ENCODE results near the gene MAP2K5.

MAP2K5 gene

DNA sequence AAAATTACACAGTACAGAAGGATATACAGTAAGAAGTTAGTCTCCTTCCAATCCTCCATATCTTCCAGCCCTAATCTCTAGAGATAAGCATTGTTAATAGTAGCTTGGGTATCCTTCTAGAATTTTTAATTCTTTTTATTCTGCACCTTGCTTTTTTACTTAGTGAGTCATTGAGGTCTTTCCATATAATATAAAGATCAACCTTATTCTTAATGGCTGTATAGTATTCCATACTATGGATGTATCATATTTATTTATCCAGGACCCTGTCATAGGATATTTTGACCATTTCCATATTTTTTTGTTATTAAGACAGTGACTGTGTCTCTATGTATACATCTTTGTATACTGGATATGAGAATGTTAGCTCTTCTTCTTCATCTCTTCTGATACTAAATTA, 246.5 kb downstream of the MAP2K5 start:
- no peak for DNase-seq

DNA sequence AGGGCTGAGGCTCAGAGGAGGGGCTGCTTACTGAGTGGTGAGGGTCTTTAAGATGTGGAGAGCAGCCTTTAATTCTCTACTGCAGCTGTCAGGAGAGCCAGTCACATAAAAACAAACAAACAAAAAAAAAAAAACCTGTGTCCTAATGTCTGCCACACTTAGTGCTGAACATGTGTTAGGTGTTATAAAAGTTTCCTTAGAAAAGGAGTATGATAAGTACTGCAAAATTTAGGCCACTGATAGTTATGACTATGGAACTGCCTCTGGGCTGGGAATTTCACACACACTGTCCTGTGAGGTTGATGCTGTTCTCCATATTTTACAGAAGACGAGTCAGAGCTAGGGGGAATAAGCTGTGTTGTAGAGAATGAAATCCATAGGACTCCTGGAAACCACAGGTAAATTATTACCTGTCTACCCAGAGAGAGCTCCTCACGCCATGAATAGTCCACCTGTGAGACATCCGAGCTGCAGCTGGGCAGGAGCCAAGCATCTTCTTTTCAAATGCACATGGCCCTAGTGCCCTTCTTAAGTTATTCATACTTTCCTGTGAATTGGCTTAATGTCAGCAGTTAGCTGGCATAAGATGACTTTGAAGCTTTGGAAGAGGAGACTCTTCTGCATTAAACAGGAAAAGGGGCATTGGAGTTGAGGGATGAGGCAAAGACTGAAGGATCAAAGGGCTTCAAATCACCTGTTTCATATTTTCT, 248.3 kb downstream of the MAP2K5 start:
- DNase-seq = no peak

DNA sequence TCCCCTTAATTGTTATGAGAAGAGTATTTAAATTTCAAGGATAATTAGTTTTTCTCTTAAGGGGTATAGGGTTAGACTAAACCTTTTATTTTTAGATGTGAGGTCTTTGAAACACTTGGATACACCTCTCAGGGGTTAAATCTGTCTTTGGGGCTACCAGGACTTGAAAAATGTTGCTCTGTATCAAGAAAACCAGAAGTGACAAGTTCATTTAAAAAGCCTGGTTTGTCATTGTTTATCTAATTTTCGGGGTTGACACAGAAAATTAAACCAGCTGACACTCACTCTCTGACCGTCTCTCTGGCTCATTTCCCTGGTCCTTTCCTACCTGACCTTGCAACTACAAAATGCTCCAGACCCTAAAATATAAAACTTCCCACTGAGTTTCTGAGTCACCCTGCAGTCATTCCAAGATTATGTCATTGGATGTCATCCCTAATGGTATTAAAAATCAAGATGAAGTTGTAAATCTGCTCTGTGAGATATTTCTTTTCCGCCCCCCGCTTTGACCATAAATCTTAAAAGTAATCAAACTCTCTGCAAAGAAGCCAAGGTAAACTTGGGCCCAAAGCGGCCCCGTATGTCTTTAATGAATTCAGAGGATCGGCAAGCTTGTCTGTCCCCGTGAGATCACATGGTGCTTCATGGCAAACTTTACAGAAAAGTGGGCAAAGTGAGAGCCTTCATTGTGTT, 249.9 kb downstream of the MAP2K5 start:
- no peak for DNase-seq

DNA sequence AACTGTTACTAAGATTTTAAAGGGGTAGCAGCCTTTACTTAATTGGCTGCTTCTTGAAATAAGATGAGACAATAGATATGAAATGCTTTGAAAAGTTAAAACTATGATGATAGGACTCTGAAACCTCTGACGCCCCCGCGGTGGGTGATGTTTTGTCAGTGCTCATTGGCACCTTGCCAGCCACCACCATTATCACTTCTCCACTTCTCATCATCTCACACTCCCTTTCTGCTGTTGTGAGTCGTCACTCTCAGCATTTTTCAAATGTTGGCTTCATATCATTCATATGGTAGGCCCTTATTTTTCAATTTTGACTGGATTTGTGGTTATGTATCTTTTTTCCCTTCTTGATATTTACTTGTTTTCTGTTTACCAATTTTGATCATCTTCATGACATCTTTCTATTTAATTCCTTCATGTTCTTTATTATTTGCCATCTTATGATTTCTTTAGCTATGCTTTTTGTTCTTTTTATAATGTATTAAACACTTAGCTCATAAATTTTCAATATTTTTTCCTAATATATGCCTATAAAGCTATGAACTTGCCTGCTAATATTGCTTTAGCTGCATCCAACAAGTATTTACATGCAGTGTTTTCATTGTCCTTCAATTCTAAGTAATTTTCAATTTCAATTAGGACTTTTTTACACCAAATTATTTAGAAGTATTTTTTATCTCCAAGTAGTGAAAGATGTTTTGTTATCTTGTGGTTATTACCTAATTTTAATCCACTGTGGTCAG, 252.5 kb downstream of the MAP2K5 start:
- DNase-seq = no peak

GRCh38 chr15:67796196-67797127, 254.0 kb downstream of the MAP2K5 start:
- no peak for DNase-seq

- DNase-seq = no peak
Observed at GRCh38 chr15:67799801-67800205, 257.3 kb downstream of the MAP2K5 start.

DNA sequence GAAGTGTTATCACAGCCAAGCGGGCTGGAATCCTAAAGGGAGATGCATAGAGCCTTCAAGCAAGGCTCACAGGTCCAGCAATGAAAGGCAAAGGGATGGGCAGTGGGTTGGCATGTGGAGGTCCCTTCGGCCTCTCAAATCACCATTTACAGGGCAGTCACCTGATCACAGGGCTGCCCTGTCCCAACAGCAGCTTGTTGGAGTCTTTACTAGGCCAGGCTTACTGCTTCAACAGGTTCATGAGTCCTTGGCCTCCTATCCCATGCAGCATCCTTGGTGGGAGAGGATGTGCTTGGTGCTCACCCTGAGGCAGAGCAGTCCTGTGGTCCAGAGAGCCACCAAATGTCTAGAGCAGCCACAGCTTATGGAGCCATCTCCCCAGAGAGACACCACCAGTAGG, 258.6 kb downstream of the MAP2K5 start:
- DNase-seq = no peak

GRCh38 chr15:67801926-67802914, 259.7 kb downstream of the MAP2K5 start:
- DNase-seq = no peak

DNA sequence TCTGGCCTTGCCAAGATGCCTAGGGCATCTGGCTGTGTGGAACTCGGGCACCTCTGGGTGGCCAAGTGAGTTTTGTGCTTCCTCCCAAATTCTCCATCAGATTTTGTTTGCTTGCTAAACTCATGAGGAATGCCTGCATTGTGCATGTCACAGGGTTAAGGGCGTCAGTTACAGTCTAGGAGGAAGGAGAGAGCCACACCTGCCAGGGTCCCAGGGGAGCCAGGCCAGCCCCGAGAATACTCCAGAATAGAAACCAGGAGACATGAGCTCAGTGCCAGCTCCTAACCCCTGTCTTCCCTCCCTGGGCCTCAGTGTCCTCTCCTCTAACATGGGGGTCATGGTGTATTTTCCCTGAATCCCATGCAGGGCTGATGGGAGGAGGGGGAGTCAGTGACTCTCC, 260.8 kb downstream of the MAP2K5 start:
- DNase-seq = no peak

DNA sequence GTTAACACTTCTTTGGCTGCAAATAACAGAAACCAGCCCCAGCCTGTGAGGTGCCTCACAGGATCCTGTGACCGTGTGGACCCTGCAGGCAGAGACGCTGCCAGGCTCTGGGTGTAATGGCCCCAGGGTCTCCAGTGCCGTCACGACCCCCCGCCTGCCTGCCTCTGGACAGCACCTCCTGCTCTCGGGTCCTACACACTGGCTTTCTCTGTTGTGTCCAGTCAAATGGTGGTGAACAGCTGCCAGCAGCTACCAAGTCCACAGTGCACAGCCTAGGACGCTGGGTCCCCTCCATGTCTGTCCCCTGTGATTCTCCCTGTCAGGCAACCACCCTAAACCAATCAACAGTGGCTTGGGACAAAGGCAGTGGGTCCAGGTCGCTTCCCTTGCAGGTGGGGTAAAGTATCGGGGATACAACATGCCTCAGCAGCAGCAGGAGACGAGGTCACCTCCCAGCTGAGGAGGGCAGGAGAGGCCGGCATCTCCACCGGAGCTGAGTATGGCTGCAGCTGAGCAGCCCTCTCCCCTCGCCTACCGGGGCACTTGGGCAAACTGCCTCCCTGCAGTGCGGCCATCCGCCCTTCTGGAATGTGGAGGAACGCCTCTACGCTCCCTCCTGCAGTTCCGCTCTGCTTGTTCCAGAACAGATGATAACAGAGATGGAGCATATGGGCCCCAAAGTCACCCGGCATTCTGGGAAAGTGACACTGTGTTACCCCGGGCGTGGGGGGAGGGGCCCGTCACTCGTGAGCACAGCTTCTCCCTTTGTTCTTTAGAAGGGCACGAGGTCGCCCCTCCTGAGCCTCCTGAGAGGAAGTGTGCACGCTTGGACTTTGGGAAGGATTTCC, 261.7 kb downstream of the MAP2K5 start:
- DNase-seq = no peak

DNA sequence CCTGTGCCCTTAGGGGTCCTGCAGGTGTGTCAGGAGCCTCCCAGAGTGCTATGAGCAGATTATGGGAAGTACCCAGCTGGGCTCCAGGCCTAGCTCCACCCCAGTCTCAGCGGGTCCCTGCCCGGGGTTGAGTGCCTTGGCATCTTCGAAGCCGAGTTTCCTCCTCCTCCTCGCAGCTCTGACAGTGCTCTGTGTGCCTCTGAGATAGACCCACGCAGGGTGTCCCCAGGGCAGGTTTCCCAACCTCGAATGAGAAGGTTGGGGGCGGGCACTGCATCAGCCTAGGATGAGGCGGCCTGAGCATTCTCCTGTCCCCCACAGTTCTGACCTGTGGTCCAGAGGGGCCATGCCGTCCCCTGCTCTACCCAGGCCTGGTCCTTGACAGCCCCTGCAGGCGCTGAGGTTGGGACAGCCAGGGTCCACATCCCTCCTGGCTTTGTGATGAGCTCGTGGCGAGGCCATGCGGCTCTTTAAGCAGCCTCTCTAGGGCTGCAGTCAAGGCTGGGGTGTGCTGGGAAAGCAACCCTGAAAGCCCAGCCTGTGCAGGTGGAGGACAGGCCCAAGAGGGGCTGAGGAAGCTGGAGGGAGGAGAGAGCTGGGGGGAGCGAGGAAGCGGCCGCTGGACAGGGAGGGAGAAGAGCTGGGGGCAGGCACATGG, 262.6 kb downstream of the MAP2K5 start:
- no peak for DNase-seq

DNA sequence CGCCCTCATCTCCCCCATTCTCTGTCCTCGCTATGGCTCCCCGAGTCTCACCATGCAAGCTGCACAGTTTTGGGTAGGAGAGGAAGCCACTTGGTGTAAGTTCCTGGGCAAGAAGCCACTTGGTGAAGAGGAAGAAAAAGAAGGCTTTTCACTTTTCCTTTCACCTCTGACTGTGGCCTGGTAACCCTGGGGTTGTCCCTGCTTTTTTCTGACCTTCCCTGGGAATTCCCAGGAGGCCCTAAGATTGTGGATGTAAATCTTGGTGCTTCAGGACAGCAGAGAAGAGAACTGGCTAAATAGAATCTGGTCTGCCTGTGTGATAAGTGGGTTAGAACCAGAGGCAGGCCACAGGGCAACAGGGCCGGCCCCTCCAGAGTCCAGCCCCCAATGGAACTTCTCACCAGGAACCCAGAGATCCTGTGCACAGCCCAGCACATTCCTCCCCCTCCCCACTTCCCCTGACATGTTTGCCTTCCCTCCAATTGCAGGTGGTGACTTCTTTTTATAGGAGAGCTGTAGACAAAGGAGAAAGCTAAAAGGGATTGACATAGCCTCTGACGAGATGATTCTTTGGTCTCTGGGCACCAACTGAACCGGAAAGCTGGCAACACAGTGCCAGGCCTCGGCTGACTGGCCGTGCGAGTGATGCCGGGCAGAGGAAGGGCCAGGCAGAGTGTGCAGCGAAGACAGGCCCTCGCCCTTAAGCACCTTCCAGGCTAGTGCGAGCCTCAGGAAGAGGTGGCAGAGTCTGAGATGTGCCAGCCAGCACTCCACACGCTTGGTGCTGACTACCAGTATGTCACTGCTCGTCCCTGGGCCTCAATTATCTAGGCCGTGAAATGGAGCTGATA, 263.4 kb downstream of the MAP2K5 start:
- no peak for DNase-seq

GRCh38 chr15:67806536-67806935, 264.0 kb downstream of the MAP2K5 start:
- DNase-seq = no peak

DNA sequence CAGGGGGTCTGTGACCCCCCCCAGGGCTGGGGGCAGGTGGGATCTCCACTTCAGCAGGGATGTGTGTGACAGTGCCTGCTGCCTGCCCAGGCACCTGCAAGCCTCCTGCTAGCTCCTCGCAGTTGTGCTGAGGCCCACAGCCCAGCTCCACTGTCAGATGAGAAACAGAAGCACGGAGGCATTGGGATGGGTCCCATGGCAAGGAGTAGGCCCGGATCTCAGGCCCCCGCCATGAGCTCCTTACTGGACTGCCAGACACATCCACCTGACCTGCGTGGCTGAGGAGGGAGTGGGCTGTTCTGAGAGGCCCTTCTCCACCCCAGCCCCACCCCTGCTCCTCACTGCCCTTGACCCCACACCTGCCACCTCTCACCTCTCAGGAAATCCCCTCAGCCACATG, 264.6 kb downstream of the MAP2K5 start:
- no peak for DNase-seq

DNA sequence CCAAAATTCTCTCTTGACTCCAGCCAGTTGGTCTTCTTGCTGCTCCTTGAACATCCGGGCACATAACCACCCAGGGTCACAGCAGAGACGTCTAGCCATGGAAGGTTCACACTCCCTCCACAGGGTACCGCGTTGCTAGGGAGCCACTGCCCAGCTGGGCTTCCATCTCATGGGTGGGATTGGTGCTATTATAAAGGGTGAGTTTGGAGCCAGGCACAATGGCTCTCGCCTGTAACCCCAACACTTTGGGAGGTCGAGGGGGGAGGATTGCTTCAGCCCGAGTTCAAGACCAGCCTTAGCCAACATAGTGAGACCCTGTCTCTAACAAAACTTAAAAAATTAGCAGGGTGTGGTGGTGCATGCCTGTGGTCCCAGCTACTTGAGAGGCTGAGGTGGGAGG, 265.3 kb downstream of the MAP2K5 start:
- DNase-seq = no peak

DNA sequence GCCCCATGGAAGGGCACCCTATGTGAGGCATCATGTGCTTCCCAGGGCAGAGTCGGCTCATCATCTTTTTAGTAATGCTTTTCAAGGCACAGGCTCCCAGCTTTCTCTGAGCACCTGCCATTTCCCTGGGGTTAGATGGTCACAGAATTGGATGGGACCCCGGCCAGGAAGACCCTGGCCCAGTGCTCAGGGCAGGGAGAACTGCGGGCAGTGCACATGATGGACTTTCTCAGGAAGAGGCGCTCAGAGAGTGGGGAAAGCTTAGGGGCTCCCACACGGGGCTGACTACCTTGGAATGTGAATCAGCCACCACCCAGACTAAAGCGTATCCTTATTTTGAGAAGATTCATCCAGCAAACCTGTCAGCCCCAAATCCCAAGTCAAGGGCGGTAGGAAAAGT, 266.3 kb downstream of the MAP2K5 start:
- no peak for DNase-seq

DNA sequence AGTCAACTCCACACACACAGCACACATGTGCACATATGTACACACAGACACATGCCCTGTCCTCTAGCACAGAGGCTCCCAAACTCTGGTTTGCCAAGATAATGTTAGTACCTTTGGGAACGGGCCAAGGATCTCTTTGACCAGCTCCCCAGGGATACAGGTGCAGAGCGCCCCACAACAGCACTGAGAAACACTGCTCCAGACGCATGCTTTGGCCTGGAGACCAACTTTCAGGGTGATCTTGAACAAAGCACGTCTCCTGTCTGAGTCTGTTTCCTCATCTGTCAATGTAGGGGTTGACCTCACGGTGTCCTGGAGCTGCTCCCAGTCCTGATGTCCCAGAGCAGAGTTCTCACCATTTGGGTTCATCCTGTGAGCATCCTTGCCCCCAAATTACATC, 266.9 kb downstream of the MAP2K5 start:
- DNase-seq = no peak

GRCh38 chr15:67809866-67810265, 267.4 kb downstream of the MAP2K5 start:
- no peak for DNase-seq

- DNase-seq = no peak
Observed at GRCh38 chr15:67812241-67812644, 269.7 kb downstream of the MAP2K5 start.

Data from NCI-H2107 (cell line).